MM.1S (cell line): Measurements from ENCODE around the gene CISD1.

Experiments used
- DNase-seq: peaks from one replicate; pipeline ENCODE4 v3.0.0-alpha.2; 2015
- H2AFZ ChIP-seq: fragments of 300-600 bp; sonication (generic); 2 replicates; pipeline ENCODE4 v1.6.0; 2016; ENCODE audit warnings: antibody characterized with exemption, low read length
- H3F3A ChIP-seq: fragments of 300-600 bp; sonication (generic); 2 replicates; pipeline ENCODE4 v1.6.1; 2016; ENCODE audit warnings: mild to moderate bottlenecking, antibody characterized with exemption, low read length, moderate library complexity, mixed read lengths; ENCODE audit not compliant: insufficient read depth
- H3K27ac ChIP-seq: fragments of 300-600 bp; sonication (generic); 2 replicates; pipeline ENCODE4 v1.5.1; 2016; ENCODE audit warnings: mild to moderate bottlenecking, low read length
- H3K27me3 ChIP-seq: fragments of 300-600 bp; sonication (generic); replicated peaks from 2 replicates; pipeline ENCODE4 v1.6.0; 2016; ENCODE audit warnings: low read length; ENCODE audit not compliant: insufficient read depth
- H3K36me3 ChIP-seq: fragments of 300-600 bp; sonication (generic); replicated peaks from 2 replicates; pipeline ENCODE4 v1.6.1; 2016; ENCODE audit warnings: mild to moderate bottlenecking, low read length, mixed read lengths; ENCODE audit not compliant: insufficient read depth
- H3K4me1 ChIP-seq: fragments of 300-600 bp; sonication (generic); 2 replicates; pipeline ENCODE4 v1.6.1; 2016; ENCODE audit warnings: low read length, mixed read lengths
- H3K4me2 ChIP-seq: fragments of 300-600 bp; sonication (generic); 2 replicates; pipeline ENCODE4 v1.6.0; 2016; ENCODE audit warnings: low read depth, low read length
- H3K4me3 ChIP-seq: fragments of 300-600 bp; sonication (generic); 2 replicates; pipeline ENCODE4 v1.5.1; 2016; ENCODE audit warnings: low read length, mixed read lengths
- H3K79me2 ChIP-seq: fragments of 300-600 bp; sonication (generic); 2 replicates; pipeline ENCODE4 v1.6.1; 2016; ENCODE audit warnings: mixed run types, low read length, mixed read lengths
- H3K9ac ChIP-seq: fragments of 300-600 bp; sonication (generic); 2 replicates; pipeline ENCODE4 v1.6.1; 2016; ENCODE audit warnings: low read length, mixed read lengths
- H3K9me2 ChIP-seq: fragments of 300-600 bp; sonication (generic); replicated peaks from 2 replicates; pipeline ENCODE4 v1.6.1; 2016; ENCODE audit warnings: mild to moderate bottlenecking, low read length, mixed read lengths; ENCODE audit not compliant: insufficient read depth
- H3K9me3 ChIP-seq: fragments of 300-600 bp; sonication (generic); replicated peaks from 2 replicates; pipeline ENCODE4 v1.6.1; 2016; ENCODE audit warnings: mild to moderate bottlenecking, low read length, mixed read lengths; ENCODE audit not compliant: insufficient read depth
- H4K20me1 ChIP-seq: fragments of 300-600 bp; sonication (generic); 2 replicates; pipeline ENCODE4 v1.6.1; 2016; ENCODE audit warnings: mild to moderate bottlenecking, low read length, moderate library complexity, mixed read lengths; ENCODE audit not compliant: insufficient read depth
- EZH2 ChIP-seq: fragments of 300-600 bp; sonication (generic); optimal IDR thresholded peaks from 2 replicates; pipeline ENCODE3; 2017; ENCODE audit warnings: low read depth, mild to moderate bottlenecking, antibody characterized with exemption, low read length, mixed read lengths
- EZH2phosphoT487 ChIP-seq: fragments of 300-600 bp; sonication (generic); IDR thresholded peaks from 2 replicates; pipeline ENCODE4 v1.6.1; 2018; ENCODE audit warnings: antibody characterized with exemption, low read length
- TF ChIP-seq, protein P1 (sequence below): fragments of 300-600 bp; sonication (generic); IDR thresholded peaks from 2 replicates; pipeline ENCODE4 v1.5.1; 2016; ENCODE audit warnings: antibody characterized with exemption, low read length, mixed read lengths

Gene CISD1

GRCh38 chr10:58311026-58311425 lies 42.1 kb downstream of the CISD1 start:
- Histone ChIP-seq H3K4me1 (no peaks in the 10 kb centered on the region), H3K27ac (no peak overlapping the region), H3K79me2 (no peaks in the 10 kb centered on the region), H3K4me2 (no peak overlapping the region), H3K4me3 (no peak overlapping the region), H3K9me2 (no peaks in the 10 kb centered on the region), H3K27me3 (no peaks in the 10 kb centered on the region), H3F3A (no peaks in the 10 kb centered on the region), H3K9me3 (no peaks in the 10 kb centered on the region), H3K36me3 (no peaks in the 10 kb centered on the region), H2AFZ (no peak overlapping the region), H3K9ac (no peak overlapping the region), H4K20me1 (no peaks in the 10 kb centered on the region)
- DNase-seq: no peak
- no peak for TF ChIP-seq EZH2
- TF ChIP-seq, protein P1, sequence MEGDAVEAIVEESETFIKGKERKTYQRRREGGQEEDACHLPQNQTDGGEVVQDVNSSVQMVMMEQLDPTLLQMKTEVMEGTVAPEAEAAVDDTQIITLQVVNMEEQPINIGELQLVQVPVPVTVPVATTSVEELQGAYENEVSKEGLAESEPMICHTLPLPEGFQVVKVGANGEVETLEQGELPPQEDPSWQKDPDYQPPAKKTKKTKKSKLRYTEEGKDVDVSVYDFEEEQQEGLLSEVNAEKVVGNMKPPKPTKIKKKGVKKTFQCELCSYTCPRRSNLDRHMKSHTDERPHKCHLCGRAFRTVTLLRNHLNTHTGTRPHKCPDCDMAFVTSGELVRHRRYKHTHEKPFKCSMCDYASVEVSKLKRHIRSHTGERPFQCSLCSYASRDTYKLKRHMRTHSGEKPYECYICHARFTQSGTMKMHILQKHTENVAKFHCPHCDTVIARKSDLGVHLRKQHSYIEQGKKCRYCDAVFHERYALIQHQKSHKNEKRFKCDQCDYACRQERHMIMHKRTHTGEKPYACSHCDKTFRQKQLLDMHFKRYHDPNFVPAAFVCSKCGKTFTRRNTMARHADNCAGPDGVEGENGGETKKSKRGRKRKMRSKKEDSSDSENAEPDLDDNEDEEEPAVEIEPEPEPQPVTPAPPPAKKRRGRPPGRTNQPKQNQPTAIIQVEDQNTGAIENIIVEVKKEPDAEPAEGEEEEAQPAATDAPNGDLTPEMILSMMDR: no peak
- TF ChIP-seq EZH2phosphoT487: no peak

GRCh38 chr10:58316874-58317273 lies 47.9 kb downstream of the CISD1 start:
- Histone ChIP-seq H3K9me2 (no peaks in the 10 kb centered on the region), H4K20me1 (no peaks in the 10 kb centered on the region), H3K4me3 (no peak overlapping the region), H3K27me3 (no peaks in the 10 kb centered on the region), H3K36me3 (no peaks in the 10 kb centered on the region), H2AFZ (no peak overlapping the region), H3F3A (no peaks in the 10 kb centered on the region), H3K9me3 (no peaks in the 10 kb centered on the region), H3K79me2 (no peaks in the 10 kb centered on the region), H3K27ac (no peak overlapping the region), H3K4me1 (no peaks in the 10 kb centered on the region), H3K4me2 (no peak overlapping the region), H3K9ac (no peak overlapping the region)
- no peak for TF ChIP-seq EZH2phosphoT487
- TF ChIP-seq EZH2: no peak
- TF ChIP-seq, protein P1: no peak
- no peak for DNase-seq

GRCh38 chr10:58318346-58318745 lies 49.4 kb downstream of the CISD1 start:
- no peak for TF ChIP-seq EZH2
- no peaks in the 10 kb centered on the region for H3K9me3 ChIP-seq
- H3K79me2 ChIP-seq: no peaks in the 10 kb centered on the region
- no peak overlapping the region for H3K4me3 ChIP-seq
- no peaks in the 10 kb centered on the region for H3F3A ChIP-seq
- no peaks in the 10 kb centered on the region for H3K36me3 ChIP-seq
- no peak overlapping the region for H3K27ac ChIP-seq
- H3K4me2 ChIP-seq: no peak overlapping the region
- H3K9ac ChIP-seq: no peak overlapping the region
- H4K20me1 ChIP-seq: no peaks in the 10 kb centered on the region
- no peaks in the 10 kb centered on the region for H3K9me2 ChIP-seq
- no peaks in the 10 kb centered on the region for H3K27me3 ChIP-seq
- H3K4me1 ChIP-seq: peaks cover 7% of the 10 kb centered on the region; the same call in 1 of the 2 replicates
- no peak overlapping the region for H2AFZ ChIP-seq
- no peak for DNase-seq

DNA sequence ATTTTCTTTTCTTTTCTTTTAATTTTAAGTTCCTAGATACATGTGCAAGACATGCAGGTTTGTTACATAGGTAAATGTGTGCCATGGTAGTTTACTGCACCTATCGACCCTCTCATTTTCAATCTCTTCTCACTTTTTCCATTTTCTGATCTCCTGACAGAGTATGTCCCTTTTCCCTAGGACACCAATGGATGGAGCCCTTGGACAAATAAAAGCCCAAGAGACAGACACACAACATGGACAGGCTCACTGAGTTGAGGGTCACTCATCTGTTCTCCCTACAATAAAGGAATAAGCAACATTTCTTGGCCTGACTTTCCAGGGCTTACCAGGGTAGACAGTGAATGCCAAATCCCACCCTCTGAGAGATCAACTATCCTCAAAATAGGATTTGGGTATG lies 50.6 kb downstream of the CISD1 start:
- Histone ChIP-seq H3K4me1 (peaks cover 7% of the 10 kb centered on the region; the same call in 1 of the 2 replicates), H3K4me2 (no peak overlapping the region), H3K27me3 (no peaks in the 10 kb centered on the region), H4K20me1 (no peaks in the 10 kb centered on the region), H2AFZ (no peak overlapping the region), H3K9me2 (no peaks in the 10 kb centered on the region), H3K9me3 (no peaks in the 10 kb centered on the region), H3K27ac (no peak overlapping the region), H3K4me3 (no peak overlapping the region), H3K36me3 (no peaks in the 10 kb centered on the region), H3F3A (no peaks in the 10 kb centered on the region), H3K79me2 (no peaks in the 10 kb centered on the region), H3K9ac (no peak overlapping the region)
- no peak for DNase-seq
- no peak for TF ChIP-seq EZH2phosphoT487
- TF ChIP-seq, protein P1: no peak
- TF ChIP-seq EZH2: no peak
